HEK293 (cell line): ENCODE results near the gene VAT1.
A peak's percentile ranks its signal among the peaks of the same experiment; 100 is the strongest.

ENCODE experiments used
- GFI1B ChIP-seq: fragments of 450-650 bp; formaldehyde crosslinking; IDR thresholded peaks from 2 replicates; pipeline ENCODE4 v1.5.1; 2016; ENCODE audit warnings: missing biosample characterization, missing genetic modification characterization
- IKZF3 ChIP-seq: fragments of 450-650 bp; IDR thresholded peaks from 2 replicates; pipeline ENCODE4 v1.5.0; 2018; ENCODE audit warnings: missing biosample characterization, mild to moderate bottlenecking, missing genetic modification characterization, moderate library complexity
- KLF10 ChIP-seq: fragments of 450-650 bp; IDR thresholded peaks from 2 replicates; pipeline ENCODE4 v1.5.1; 2018; ENCODE audit warnings: missing biosample characterization, mild to moderate bottlenecking, missing genetic modification characterization
- ZBTB20 ChIP-seq: fragments of 450-650 bp; formaldehyde crosslinking; IDR thresholded peaks from 2 replicates; pipeline ENCODE4 v1.5.1; 2016; ENCODE audit warnings: missing biosample characterization, missing genetic modification characterization
- ZBTB7A ChIP-seq: fragments of 450-650 bp; formaldehyde crosslinking; IDR thresholded peaks from 2 replicates; pipeline ENCODE4 v1.5.1; 2016; ENCODE audit warnings: low read depth, missing biosample characterization, missing genetic modification characterization
- ZEB2 ChIP-seq: fragments of 450-650 bp; formaldehyde crosslinking; IDR thresholded peaks from 2 replicates; pipeline ENCODE4 v1.5.1; 2016; ENCODE audit warnings: missing biosample characterization, missing genetic modification characterization
- ZIC2 ChIP-seq: fragments of 450-650 bp; formaldehyde crosslinking; IDR thresholded peaks from 2 replicates; pipeline ENCODE4 v1.5.1; 2016; ENCODE audit warnings: missing biosample characterization, missing genetic modification characterization
- ZNF23 ChIP-seq: fragments of 450-650 bp; formaldehyde crosslinking; IDR thresholded peaks from 2 replicates; pipeline ENCODE4 v1.5.1; 2016; ENCODE audit warnings: missing biosample characterization, missing genetic modification characterization, borderline replicate concordance
- ZNF239 ChIP-seq: fragments of 450-650 bp; formaldehyde crosslinking; IDR thresholded peaks from 2 replicates; pipeline ENCODE4 v1.5.1; 2016; ENCODE audit warnings: missing biosample characterization, missing genetic modification characterization
- ZNF24 ChIP-seq: fragments of 450-650 bp; formaldehyde crosslinking; IDR thresholded peaks from 2 replicates; pipeline ENCODE4 v1.5.1; 2016; ENCODE audit warnings: missing biosample characterization, missing genetic modification characterization
- ZNF423 ChIP-seq: fragments of 450-650 bp; formaldehyde crosslinking; IDR thresholded peaks from 2 replicates; pipeline ENCODE4 v1.5.1; 2016; ENCODE audit warnings: missing biosample characterization, missing genetic modification characterization
- ZNF514 ChIP-seq: fragments of 450-650 bp; formaldehyde crosslinking; IDR thresholded peaks from 2 replicates; pipeline ENCODE4 v1.5.1; 2016; ENCODE audit warnings: missing biosample characterization, missing genetic modification characterization
- ZNF571 ChIP-seq: fragments of 450-650 bp; formaldehyde crosslinking; IDR thresholded peaks from 2 replicates; pipeline ENCODE4 v1.5.0; 2017; ENCODE audit warnings: missing biosample characterization, missing genetic modification characterization
- ZNF701 ChIP-seq: fragments of 450-650 bp; formaldehyde crosslinking; IDR thresholded peaks from 2 replicates; pipeline ENCODE4 v1.5.1; 2016; ENCODE audit warnings: missing biosample characterization, missing genetic modification characterization
- ZNF76 ChIP-seq: fragments of 450-650 bp; formaldehyde crosslinking; IDR thresholded peaks from 2 replicates; pipeline ENCODE4; 2016; ENCODE audit warnings: low read depth, missing biosample characterization, missing genetic modification characterization, borderline replicate concordance
- ZNF843 ChIP-seq: fragments of 450-650 bp; formaldehyde crosslinking; IDR thresholded peaks from 2 replicates; pipeline ENCODE4 v1.5.1; 2016; ENCODE audit warnings: missing biosample characterization, missing genetic modification characterization
- TF ChIP-seq, protein P1 (sequence below): fragments of 450-650 bp; formaldehyde crosslinking; IDR thresholded peaks from 2 replicates; pipeline ENCODE4 v1.5.1; 2016; ENCODE audit warnings: missing biosample characterization, missing genetic modification characterization
- TF ChIP-seq, protein P2 (sequence below): fragments of 450-650 bp; formaldehyde crosslinking; IDR thresholded peaks from 2 replicates; pipeline ENCODE4 v1.5.1; 2016; ENCODE audit warnings: missing biosample characterization, missing genetic modification characterization
- TF ChIP-seq, protein P3 (sequence below): sonication (generic); formaldehyde crosslinking; IDR thresholded peaks from 2 replicates; pipeline ENCODE4 v1.8.1; 2022; ENCODE audit warnings: mild to moderate bottlenecking, moderate library complexity, missing genetic modification reagents
- TF ChIP-seq, protein P4 (sequence below): fragments of 450-650 bp; formaldehyde crosslinking; IDR thresholded peaks from 2 replicates; pipeline ENCODE4 v1.5.1; 2016; ENCODE audit warnings: missing biosample characterization, missing genetic modification characterization
- TF ChIP-seq, protein P5 (sequence below): fragments of 450-650 bp; formaldehyde crosslinking; IDR thresholded peaks from 2 replicates; pipeline ENCODE4 v1.5.1; 2017; ENCODE audit warnings: missing biosample characterization, missing genetic modification characterization
- TF ChIP-seq, protein P6 (sequence below): fragments of 450-650 bp; IDR thresholded peaks from 2 replicates; pipeline ENCODE4 v1.5.1; 2018; ENCODE audit warnings: missing biosample characterization, missing genetic modification characterization
- TF ChIP-seq, protein P7 (sequence below): fragments of 450-650 bp; formaldehyde crosslinking; IDR thresholded peaks from 2 replicates; pipeline ENCODE4 v1.5.1; 2016; ENCODE audit warnings: missing biosample characterization, missing genetic modification characterization
- TF ChIP-seq, protein P8 (sequence below): fragments of 450-650 bp; formaldehyde crosslinking; conservative IDR thresholded peaks from 2 replicates; pipeline ENCODE4 v1.5.1; 2016; ENCODE audit warnings: low read depth, missing biosample characterization, missing genetic modification characterization

The VAT1 gene

DNA sequence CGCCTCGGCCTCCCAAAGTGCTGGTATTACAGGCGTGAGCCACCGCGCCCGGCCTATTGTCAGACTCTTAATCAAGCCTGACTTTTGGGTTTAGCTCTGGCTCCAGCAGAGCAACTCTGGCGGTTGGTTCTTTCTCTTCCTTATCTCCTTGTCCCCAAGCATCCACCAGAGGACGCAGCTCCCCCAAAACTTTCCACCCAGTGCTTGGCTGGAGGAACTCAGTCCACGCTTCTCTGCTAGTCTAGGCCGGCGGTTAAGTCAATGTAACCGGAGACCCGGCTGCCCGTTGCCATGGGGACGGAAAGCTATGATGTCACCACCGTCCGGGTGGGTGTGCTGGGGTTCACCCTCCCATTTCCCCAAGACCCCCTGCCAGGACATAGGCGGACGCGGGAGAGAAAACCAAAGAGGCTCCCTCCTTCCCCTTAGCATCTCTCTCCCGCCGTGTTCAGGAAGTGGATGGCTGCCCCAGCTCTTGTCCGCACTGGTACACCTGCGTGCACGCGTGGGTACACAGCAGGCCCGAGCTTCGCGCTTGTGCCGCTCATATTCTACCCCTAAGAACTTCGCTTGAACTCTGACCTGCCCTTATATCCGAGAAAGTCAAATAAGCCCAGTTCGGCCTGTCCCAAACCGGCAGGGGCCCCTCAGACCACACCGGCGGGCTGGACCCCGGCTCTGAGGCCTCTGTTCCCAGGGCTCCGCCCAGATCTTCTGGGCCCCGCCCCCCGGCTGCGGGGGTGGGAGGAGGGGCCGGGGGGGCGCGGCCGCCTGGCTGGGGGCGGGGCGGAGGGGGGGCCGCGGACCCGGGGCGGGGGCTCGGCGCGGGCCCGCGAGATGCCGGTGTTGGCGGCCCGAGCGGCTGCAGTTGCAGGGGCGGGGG is 2.5 kb upstream of the VAT1 start, which contains the start of gene RND2 (continued):
- TF ChIP-seq, protein P1, sequence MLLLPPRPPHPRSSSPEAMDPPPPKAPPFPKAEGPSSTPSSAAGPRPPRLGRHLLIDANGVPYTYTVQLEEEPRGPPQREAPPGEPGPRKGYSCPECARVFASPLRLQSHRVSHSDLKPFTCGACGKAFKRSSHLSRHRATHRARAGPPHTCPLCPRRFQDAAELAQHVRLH (tag by site-specific recombination), result peak; percentile 67; the same call in 1 of the 2 replicates
- TF ChIP-seq, protein P2, sequence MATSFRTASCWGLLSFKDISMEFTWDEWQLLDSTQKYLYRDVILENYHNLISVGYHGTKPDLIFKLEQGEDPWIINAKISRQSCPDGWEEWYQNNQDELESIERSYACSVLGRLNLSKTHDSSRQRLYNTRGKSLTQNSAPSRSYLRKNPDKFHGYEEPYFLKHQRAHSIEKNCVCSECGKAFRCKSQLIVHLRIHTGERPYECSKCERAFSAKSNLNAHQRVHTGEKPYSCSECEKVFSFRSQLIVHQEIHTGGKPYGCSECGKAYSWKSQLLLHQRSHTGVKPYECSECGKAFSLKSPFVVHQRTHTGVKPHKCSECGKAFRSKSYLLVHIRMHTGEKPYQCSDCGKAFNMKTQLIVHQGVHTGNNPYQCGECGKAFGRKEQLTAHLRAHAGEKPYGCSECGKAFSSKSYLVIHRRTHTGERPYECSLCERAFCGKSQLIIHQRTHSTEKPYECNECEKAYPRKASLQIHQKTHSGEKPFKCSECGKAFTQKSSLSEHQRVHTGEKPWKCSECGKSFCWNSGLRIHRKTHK, result no peak
- peak; percentile 86 for TF ChIP-seq ZNF24
- no peak for TF ChIP-seq GFI1B (tag by site-specific recombination)
- TF ChIP-seq ZNF571 (tag by site-specific recombination), result no peak
- TF ChIP-seq, protein P3, sequence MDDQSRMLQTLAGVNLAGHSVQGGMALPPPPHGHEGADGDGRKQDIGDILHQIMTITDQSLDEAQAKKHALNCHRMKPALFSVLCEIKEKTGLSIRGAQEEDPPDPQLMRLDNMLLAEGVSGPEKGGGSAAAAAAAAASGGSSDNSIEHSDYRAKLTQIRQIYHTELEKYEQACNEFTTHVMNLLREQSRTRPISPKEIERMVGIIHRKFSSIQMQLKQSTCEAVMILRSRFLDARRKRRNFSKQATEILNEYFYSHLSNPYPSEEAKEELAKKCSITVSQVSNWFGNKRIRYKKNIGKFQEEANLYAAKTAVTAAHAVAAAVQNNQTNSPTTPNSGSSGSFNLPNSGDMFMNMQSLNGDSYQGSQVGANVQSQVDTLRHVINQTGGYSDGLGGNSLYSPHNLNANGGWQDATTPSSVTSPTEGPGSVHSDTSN (CRISPR knock-in tag), result 0 out of 2 replicates have a peak, but pooled peaks have one; percentile 35
- TF ChIP-seq, protein P4, sequence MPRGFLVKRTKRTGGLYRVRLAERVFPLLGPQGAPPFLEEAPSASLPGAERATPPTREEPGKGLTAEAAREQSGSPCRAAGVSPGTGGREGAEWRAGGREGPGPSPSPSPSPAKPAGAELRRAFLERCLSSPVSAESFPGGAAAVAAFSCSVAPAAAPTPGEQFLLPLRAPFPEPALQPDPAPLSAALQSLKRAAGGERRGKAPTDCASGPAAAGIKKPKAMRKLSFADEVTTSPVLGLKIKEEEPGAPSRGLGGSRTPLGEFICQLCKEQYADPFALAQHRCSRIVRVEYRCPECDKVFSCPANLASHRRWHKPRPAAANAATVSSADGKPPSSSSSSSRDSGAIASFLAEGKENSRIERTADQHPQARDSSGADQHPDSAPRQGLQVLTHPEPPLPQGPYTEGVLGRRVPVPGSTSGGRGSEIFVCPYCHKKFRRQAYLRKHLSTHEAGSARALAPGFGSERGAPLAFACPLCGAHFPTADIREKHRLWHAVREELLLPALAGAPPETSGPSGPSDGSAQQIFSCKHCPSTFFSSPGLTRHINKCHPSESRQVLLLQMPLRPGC (tag by site-specific recombination), result 0 out of 2 replicates have a peak, but pooled peaks have one; percentile 24
- TF ChIP-seq ZEB2, result peak; percentile 94
- TF ChIP-seq ZNF514 (tag by site-specific recombination), result no peak
- peak; percentile 32 for TF ChIP-seq ZNF843 (tag by site-specific recombination)
- TF ChIP-seq, protein P5, sequence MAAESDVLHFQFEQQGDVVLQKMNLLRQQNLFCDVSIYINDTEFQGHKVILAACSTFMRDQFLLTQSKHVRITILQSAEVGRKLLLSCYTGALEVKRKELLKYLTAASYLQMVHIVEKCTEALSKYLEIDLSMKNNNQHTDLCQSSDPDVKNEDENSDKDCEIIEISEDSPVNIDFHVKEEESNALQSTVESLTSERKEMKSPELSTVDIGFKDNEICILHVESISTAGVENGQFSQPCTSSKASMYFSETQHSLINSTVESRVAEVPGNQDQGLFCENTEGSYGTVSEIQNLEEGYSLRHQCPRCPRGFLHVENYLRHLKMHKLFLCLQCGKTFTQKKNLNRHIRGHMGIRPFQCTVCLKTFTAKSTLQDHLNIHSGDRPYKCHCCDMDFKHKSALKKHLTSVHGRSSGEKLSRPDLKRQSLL (tag by site-specific recombination), result peak; percentile 71; the same call in 1 of the 2 replicates
- TF ChIP-seq KLF10 (tag by site-specific recombination), result peak; percentile 92
- no peak for TF ChIP-seq ZNF701
- TF ChIP-seq IKZF3, result peak; percentile 40; the same call in 1 of the 2 replicates
- TF ChIP-seq, protein P6, sequence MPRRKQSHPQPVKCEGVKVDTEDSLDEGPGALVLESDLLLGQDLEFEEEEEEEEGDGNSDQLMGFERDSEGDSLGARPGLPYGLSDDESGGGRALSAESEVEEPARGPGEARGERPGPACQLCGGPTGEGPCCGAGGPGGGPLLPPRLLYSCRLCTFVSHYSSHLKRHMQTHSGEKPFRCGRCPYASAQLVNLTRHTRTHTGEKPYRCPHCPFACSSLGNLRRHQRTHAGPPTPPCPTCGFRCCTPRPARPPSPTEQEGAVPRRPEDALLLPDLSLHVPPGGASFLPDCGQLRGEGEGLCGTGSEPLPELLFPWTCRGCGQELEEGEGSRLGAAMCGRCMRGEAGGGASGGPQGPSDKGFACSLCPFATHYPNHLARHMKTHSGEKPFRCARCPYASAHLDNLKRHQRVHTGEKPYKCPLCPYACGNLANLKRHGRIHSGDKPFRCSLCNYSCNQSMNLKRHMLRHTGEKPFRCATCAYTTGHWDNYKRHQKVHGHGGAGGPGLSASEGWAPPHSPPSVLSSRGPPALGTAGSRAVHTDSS, result 0 out of 2 replicates have a peak, but pooled peaks have one; percentile 29
- TF ChIP-seq ZBTB7A, result 0 out of 2 replicates have a peak, but pooled peaks have one; percentile 38
- TF ChIP-seq ZNF423 (tag by site-specific recombination), result peak; percentile 75; the same call in 1 of the 2 replicates
- TF ChIP-seq ZNF239, result no peak
- no peak for TF ChIP-seq ZNF23 (tag by site-specific recombination)
- TF ChIP-seq ZIC2, result peak; percentile 73
- TF ChIP-seq, protein P7, sequence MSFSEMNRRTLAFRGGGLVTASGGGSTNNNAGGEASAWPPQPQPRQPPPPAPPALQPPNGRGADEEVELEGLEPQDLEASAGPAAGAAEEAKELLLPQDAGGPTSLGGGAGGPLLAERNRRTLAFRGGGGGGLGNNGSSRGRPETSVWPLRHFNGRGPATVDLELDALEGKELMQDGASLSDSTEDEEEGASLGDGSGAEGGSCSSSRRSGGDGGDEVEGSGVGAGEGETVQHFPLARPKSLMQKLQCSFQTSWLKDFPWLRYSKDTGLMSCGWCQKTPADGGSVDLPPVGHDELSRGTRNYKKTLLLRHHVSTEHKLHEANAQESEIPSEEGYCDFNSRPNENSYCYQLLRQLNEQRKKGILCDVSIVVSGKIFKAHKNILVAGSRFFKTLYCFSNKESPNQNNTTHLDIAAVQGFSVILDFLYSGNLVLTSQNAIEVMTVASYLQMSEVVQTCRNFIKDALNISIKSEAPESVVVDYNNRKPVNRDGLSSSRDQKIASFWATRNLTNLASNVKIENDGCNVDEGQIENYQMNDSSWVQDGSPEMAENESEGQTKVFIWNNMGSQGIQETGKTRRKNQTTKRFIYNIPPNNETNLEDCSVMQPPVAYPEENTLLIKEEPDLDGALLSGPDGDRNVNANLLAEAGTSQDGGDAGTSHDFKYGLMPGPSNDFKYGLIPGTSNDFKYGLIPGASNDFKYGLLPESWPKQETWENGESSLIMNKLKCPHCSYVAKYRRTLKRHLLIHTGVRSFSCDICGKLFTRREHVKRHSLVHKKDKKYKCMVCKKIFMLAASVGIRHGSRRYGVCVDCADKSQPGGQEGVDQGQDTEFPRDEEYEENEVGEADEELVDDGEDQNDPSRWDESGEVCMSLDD, result peak; percentile 75; the same call in 1 of the 2 replicates
- peak; percentile 50; the same call in 1 of the 2 replicates for TF ChIP-seq ZNF76 (tag by site-specific recombination)
- TF ChIP-seq, protein P8, sequence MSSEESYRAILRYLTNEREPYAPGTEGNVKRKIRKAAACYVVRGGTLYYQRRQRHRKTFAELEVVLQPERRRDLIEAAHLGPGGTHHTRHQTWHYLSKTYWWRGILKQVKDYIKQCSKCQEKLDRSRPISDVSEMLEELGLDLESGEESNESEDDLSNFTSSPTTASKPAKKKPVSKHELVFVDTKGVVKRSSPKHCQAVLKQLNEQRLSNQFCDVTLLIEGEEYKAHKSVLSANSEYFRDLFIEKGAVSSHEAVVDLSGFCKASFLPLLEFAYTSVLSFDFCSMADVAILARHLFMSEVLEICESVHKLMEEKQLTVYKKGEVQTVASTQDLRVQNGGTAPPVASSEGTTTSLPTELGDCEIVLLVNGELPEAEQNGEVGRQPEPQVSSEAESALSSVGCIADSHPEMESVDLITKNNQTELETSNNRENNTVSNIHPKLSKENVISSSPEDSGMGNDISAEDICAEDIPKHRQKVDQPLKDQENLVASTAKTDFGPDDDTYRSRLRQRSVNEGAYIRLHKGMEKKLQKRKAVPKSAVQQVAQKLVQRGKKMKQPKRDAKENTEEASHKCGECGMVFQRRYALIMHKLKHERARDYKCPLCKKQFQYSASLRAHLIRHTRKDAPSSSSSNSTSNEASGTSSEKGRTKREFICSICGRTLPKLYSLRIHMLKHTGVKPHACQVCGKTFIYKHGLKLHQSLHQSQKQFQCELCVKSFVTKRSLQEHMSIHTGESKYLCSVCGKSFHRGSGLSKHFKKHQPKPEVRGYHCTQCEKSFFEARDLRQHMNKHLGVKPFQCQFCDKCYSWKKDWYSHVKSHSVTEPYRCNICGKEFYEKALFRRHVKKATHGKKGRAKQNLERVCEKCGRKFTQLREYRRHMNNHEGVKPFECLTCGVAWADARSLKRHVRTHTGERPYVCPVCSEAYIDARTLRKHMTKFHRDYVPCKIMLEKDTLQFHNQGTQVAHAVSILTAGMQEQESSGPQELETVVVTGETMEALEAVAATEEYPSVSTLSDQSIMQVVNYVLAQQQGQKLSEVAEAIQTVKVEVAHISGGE (tag by site-specific recombination), result no peak; the same call in none of the 2 replicates
- no peak for TF ChIP-seq ZBTB20
